H9 (cell line): ENCODE measurements around the gene FGF22. TPM values are rescaled to one million over a fixed set of nuclear protein-coding genes. Genes with fewer than 3 reads are reported as not detected.

Experiments
- DNase-seq: peaks from one replicate; pipeline ENCODE4 v3.0.0-alpha.2; 2017
- H2AFZ ChIP-seq: one replicate; pipeline ENCODE4 v1.6.1; 2013; ENCODE audit warnings: mild to moderate bottlenecking, low read length, control low read depth, moderate library complexity
- H2AK5ac ChIP-seq: 2 replicates; pipeline ENCODE4 v1.6.1; 2013; ENCODE audit warnings: low read length, control low read depth, mixed read lengths; ENCODE audit not compliant: insufficient read length
- H2BK120ac ChIP-seq: one replicate; pipeline ENCODE4 v1.6.1; 2013; ENCODE audit warnings: low read depth, mild to moderate bottlenecking, low read length, control low read depth, inconsistent platforms; ENCODE audit not compliant: poor library complexity, severe bottlenecking
- H2BK12ac ChIP-seq: 2 replicates; pipeline ENCODE4 v1.6.1; 2013; ENCODE audit warnings: low read length, control low read depth, mixed read lengths, low read depth; ENCODE audit not compliant: insufficient read length
- H2BK15ac ChIP-seq: 2 replicates; pipeline ENCODE4 v1.6.1; 2013; ENCODE audit warnings: low read depth, low read length, control low read depth
- H2BK20ac ChIP-seq: one replicate; pipeline ENCODE4 v1.6.1; 2013; ENCODE audit warnings: low read depth, mild to moderate bottlenecking, low read length, control low read depth, inconsistent platforms; ENCODE audit not compliant: poor library complexity, severe bottlenecking
- H2BK5ac ChIP-seq: 2 replicates; pipeline ENCODE4 v1.6.1; 2013; ENCODE audit warnings: low read length, control low read depth, mixed read lengths; ENCODE audit not compliant: insufficient read length
- H3K14ac ChIP-seq: 2 replicates; pipeline ENCODE4 v1.6.1; 2013; ENCODE audit warnings: low read length, control low read depth; ENCODE audit not compliant: insufficient read depth
- H3K18ac ChIP-seq: 2 replicates; pipeline ENCODE4 v1.6.1; 2013; ENCODE audit warnings: low read depth, mild to moderate bottlenecking, mixed read lengths, low read length, control low read depth; ENCODE audit not compliant: insufficient read length
- H3K23ac ChIP-seq: 2 replicates; pipeline ENCODE4 v1.6.1; 2013; ENCODE audit warnings: low read length, control low read depth, mixed read lengths, low read depth; ENCODE audit not compliant: insufficient read length
- H3K23me2 ChIP-seq: 2 replicates; pipeline ENCODE4 v1.6.1; 2013; ENCODE audit warnings: low read depth, mild to moderate bottlenecking, mixed read lengths, low read length, control low read depth; ENCODE audit not compliant: insufficient read length, poor library complexity, severe bottlenecking
- H3K27ac ChIP-seq: 2 replicates; pipeline ENCODE4 v1.5.1; 2013; ENCODE audit warnings: low read length, control low read depth, mixed read lengths, low read depth; ENCODE audit not compliant: insufficient read length
- H3K27me3 ChIP-seq: 2 replicates; pipeline ENCODE4 v1.6.1; 2013; ENCODE audit warnings: low read length, control low read depth, inconsistent platforms; ENCODE audit not compliant: insufficient read depth
- H3K4ac ChIP-seq: 2 replicates; pipeline ENCODE4 v1.6.1; 2013; ENCODE audit warnings: low read depth, mild to moderate bottlenecking, control low read depth, inconsistent platforms, low read length, moderate library complexity
- H3K4me1 ChIP-seq: 2 replicates; pipeline ENCODE4 v1.6.1; 2013; ENCODE audit warnings: low read length, control low read depth, inconsistent platforms; ENCODE audit not compliant: insufficient read depth
- H3K4me2 ChIP-seq: 2 replicates; pipeline ENCODE4 v1.6.1; 2013; ENCODE audit warnings: low read length, control low read depth, mixed read lengths; ENCODE audit not compliant: insufficient read length, insufficient read depth
- H3K56ac ChIP-seq: 2 replicates; pipeline ENCODE4 v1.6.1; 2013; ENCODE audit warnings: low read depth, mild to moderate bottlenecking, mixed read lengths, low read length, control low read depth; ENCODE audit not compliant: insufficient read length
- H3K79me1 ChIP-seq: 2 replicates; pipeline ENCODE4 v1.6.1; 2013; ENCODE audit warnings: low read depth, mild to moderate bottlenecking, moderate library complexity, low read length, control low read depth, inconsistent platforms; ENCODE audit not compliant: insufficient read depth, poor library complexity, severe bottlenecking
- H3K79me2 ChIP-seq: 2 replicates; pipeline ENCODE4 v1.6.1; 2013; ENCODE audit warnings: low read length, control low read depth, inconsistent platforms; ENCODE audit not compliant: insufficient read depth
- H3K9ac ChIP-seq: 2 replicates; pipeline ENCODE4 v1.6.1; 2013; ENCODE audit warnings: low read length, control low read depth, mixed read lengths; ENCODE audit not compliant: insufficient read length; ENCODE audit errors: extremely low read depth
- H3K9me3 ChIP-seq: one replicate; pipeline ENCODE4 v1.6.1; 2013; ENCODE audit warnings: low read depth, low read length, inconsistent platforms; ENCODE audit not compliant: control insufficient read depth
- H3T11ph ChIP-seq: one replicate; pipeline ENCODE4 v1.6.1; 2013; ENCODE audit warnings: mild to moderate bottlenecking, low read length, control low read depth, inconsistent platforms
- H4K20me1 ChIP-seq: one replicate; pipeline ENCODE4 v1.6.1; 2013; ENCODE audit not compliant: control insufficient read depth, insufficient read length, insufficient read depth
- H4K5ac ChIP-seq: 2 replicates; pipeline ENCODE4 v1.6.1; 2013; ENCODE audit warnings: low read depth, mild to moderate bottlenecking, mixed read lengths, low read length, control low read depth; ENCODE audit not compliant: insufficient read length
- H4K8ac ChIP-seq: replicated peaks from 2 replicates; pipeline ENCODE4 v1.6.1; 2013; ENCODE audit warnings: low read length, control low read depth, mixed read lengths, low read depth; ENCODE audit not compliant: insufficient read length
- H4K91ac ChIP-seq: 2 replicates; pipeline ENCODE4 v1.6.1; 2013; ENCODE audit warnings: low read depth, mild to moderate bottlenecking, moderate library complexity, mixed read lengths, low read length, control low read depth; ENCODE audit not compliant: insufficient read length
- H3K27ac Mint-ChIP-seq, 3 experiments: 2 replicates in 2 of 3; 3 replicates in 1 of 3; pipeline ENCODE4 v1.8.0; 2020 to 2021; ENCODE audit warnings: mixed read lengths in 3 of 3, mild to moderate bottlenecking in 1 of 3, moderate library complexity in 1 of 3
- H3K27me3 Mint-ChIP-seq: 2 replicates; pipeline ENCODE4 v1.8.0; 2021; ENCODE audit warnings: low read depth, mild to moderate bottlenecking, moderate library complexity, mixed read lengths
- H3K36me3 Mint-ChIP-seq, 3 experiments: 2 replicates in 2 of 3; 3 replicates in 1 of 3; pipeline ENCODE4 v1.8.0; 2020 to 2021; ENCODE audit warnings: low read depth in 3 of 3, mixed read lengths in 3 of 3; ENCODE audit not compliant: insufficient read depth in 1 of 3
- H3K4me1 Mint-ChIP-seq, 2 experiments: 2 replicates each; pipeline ENCODE4 v1.8.0; 2020; ENCODE audit warnings: mixed read lengths in 2 of 2
- H3K4me3 Mint-ChIP-seq, 2 experiments: 2 replicates in 1 of 2; 3 replicates in 1 of 2; pipeline ENCODE4 v1.8.0; 2020 to 2021; ENCODE audit warnings: mild to moderate bottlenecking in 2 of 2, mixed read lengths in 2 of 2, moderate library complexity in 1 of 2
- H3K9me3 Mint-ChIP-seq, 2 experiments: 2 replicates in 1 of 2; 3 replicates in 1 of 2; pipeline ENCODE4 v1.8.0; 2020; ENCODE audit warnings: mild to moderate bottlenecking in 2 of 2, mixed read lengths in 2 of 2, moderate library complexity in 1 of 2
- CTCF ChIP-seq: fragments of 200-600 bp; sonication (generic); conservative IDR thresholded peaks from 3 replicates; pipeline ENCODE4 v1.8.0; 2021; ENCODE audit warnings: antibody characterized with exemption, mild to moderate bottlenecking
- WGBS: extraction: QIAGEN DNeasy Blood & Tissue Kit; methylation state at CpG from one replicate; pipeline ENCODE4 v1.1.7; 2013; ENCODE audit warnings: missing lambda C conversion rate, low lambda C conversion rate, mixed read lengths; ENCODE audit not compliant: insufficient read length; ENCODE audit errors: extremely low coverage; 5-methylcytosine and 5-hydroxymethylcytosine counted together
- total RNA-seq: library from RNA; stranded (reverse); gene quantifications from 2 replicates; pipeline ENCODE4 v1.2.1, GENCODE V29; 2021

Gene FGF22
- total RNA-seq, 1 experiment from 2014 or later = 0.72 TPM

- Histone ChIP-seq H4K91ac (no peak overlapping the region), H3K9me3 (no peaks in the 10 kb centered on the region), H2BK120ac (no peak overlapping the region), H3K23me2 (no peaks in the 10 kb centered on the region), H3K79me1 (no peaks in the 10 kb centered on the region), H4K8ac (no peak overlapping the region), H2BK20ac (no peak overlapping the region), H2BK12ac (no peak overlapping the region), H2BK5ac (no peak overlapping the region), H2BK15ac (no peak overlapping the region), H3K27me3 (no peaks in the 10 kb centered on the region), H4K5ac (no peak overlapping the region), H3K4ac (no peak overlapping the region), H3K27ac (no peak overlapping the region), H2AK5ac (no peak overlapping the region), H3K18ac (no peak overlapping the region), H3K79me2 (no peaks in the 10 kb centered on the region), H3K4me1 (no peaks in the 10 kb centered on the region), H4K20me1 (no peaks in the 10 kb centered on the region), H3K23ac (no peak overlapping the region), H3T11ph (no peak overlapping the region), H3K9ac (no peak overlapping the region), H3K4me2 (no peak overlapping the region), H3K56ac (no peak overlapping the region), H3K14ac (no peak overlapping the region), H2AFZ (no peak overlapping the region)
- peak; percentile 63 for DNase-seq
- Mint-ChIP-seq H3K27ac (no peak overlapping the region), H3K36me3 (no peaks in the 10 kb centered on the region), H3K27me3 (peaks cover 52% of the 10 kb centered on the region), H3K4me3 (no peak overlapping the region), H3K4me1 (peaks cover 0 to 4% of the 10 kb centered on the region in 2 experiments; a peak in 2 of 4 replicates), H3K9me3 (peaks cover 10 to 12% of the 10 kb centered on the region in 2 experiments)
- peak; percentile 56 for TF ChIP-seq CTCF
- no CpG with 5 or more reads among the region's 9 CpGs for WGBS
These were observed 31.0 kb downstream of the FGF22 start for GRCh38 chr19:670609-671075.
